ENCODE data around the gene CERK. TPM values are rescaled to one million over a fixed set of nuclear protein-coding genes. Genes with fewer than 3 reads are reported as not detected.
"Not testable (repeated sequence)": the region's sequence is repeated elsewhere in the genome, so short reads cannot be mapped to it uniquely, and the experiment has no call there.

CERK gene
- total RNA-seq, 2 donors from 2014 or later: 10.2 to 18.0 TPM

GRCh38 chr22:46636221-46637002 is 101.6 kb downstream of the CERK start:
- intact Hi-C loops (cut with DNase I): no loop called here
- Histone ChIP-seq H3K36me3 (no peaks in the 10 kb centered on the region), H3K9me3 (no peaks in the 10 kb centered on the region), H3K4me1 (replicated peaks) (no peaks in the 10 kb centered on the region), H3K27me3 (replicated peaks; ENCODE audit: insufficient read depth) (no peaks in the 10 kb centered on the region), H3K27ac (no peak overlapping the region), H3K4me3 (no peak overlapping the region)
- DNase-seq (ENCODE audit: low spot score): no peak
- TF ChIP-seq CTCF (IDR thresholded peaks at IDR 0.05): no peak
- no peak for TF ChIP-seq POLR2A (IDR thresholded peaks at IDR 0.05)
- TF ChIP-seq POLR2AphosphoS5 (IDR thresholded peaks at IDR 0.05): no peak
- 77% methylated on average over 20 of the region's 29 CpGs for WGBS

GRCh38 chr22:46635756-46636155 is 102.3 kb downstream of the CERK start:
- DNase-seq (ENCODE audit: low spot score): no peak
- 54% methylated on average over 5 of the region's 11 CpGs for WGBS
- H3K9me3 ChIP-seq: no peaks in the 10 kb centered on the region
- H3K4me1 ChIP-seq (replicated peaks): no peaks in the 10 kb centered on the region
- no peak overlapping the region for H3K27ac ChIP-seq
- no peak overlapping the region for H3K4me3 ChIP-seq
- H3K27me3 ChIP-seq (replicated peaks; ENCODE audit: insufficient read depth): no peaks in the 10 kb centered on the region
- no peaks in the 10 kb centered on the region for H3K36me3 ChIP-seq
- intact Hi-C loops (cut with DNase I): no loop called here
- TF ChIP-seq POLR2AphosphoS5 (IDR thresholded peaks at IDR 0.05) (no peak), POLR2A (IDR thresholded peaks at IDR 0.05) (no peak), CTCF (IDR thresholded peaks at IDR 0.05) (no peak)

GRCh38 chr22:46634973-46635685 is 102.9 kb downstream of the CERK start:
- WGBS: 61% methylated on average over 14 of the region's 30 CpGs
- H3K27me3 ChIP-seq (replicated peaks; ENCODE audit: insufficient read depth); H3K4me1 ChIP-seq (replicated peaks); intact Hi-C loops (cut with DNase I); H3K9me3 ChIP-seq; H3K36me3 ChIP-seq; H3K27ac ChIP-seq; H3K4me3 ChIP-seq; DNase-seq (ENCODE audit: low spot score): not testable (repeated sequence)

Other genes starting within 250 kb of the CERK start
- 10 to 100 TPM; 24.2 to 38.2 TPM for gene CELSR1, start 200.6 kb downstream of the CERK start, total RNA-seq
- gene GRAMD4, start 117.9 kb downstream of the CERK start, total RNA-seq: 10 to 100 TPM; 12.1 to 20.2 TPM
- gene TBC1D22A, start 24.4 kb upstream of the CERK start, total RNA-seq: 10 to 100 TPM; 16.0 to 30.7 TPM